H1 (cell line): ENCODE data around the gene RAB3C. TPM values are rescaled to one million over a fixed set of nuclear protein-coding genes. Genes with fewer than 3 reads are reported as not detected.
"Not testable (repeated sequence)": the region's sequence is repeated elsewhere in the genome, so short reads cannot be mapped to it uniquely, and the experiment has no call there.

ENCODE experiments used
- CTCF ChIA-PET: fragments of 300-600 bp; sonication (Branson Sonifier 250); formaldehyde crosslinking; loops from one replicate; lab custom pipeline; 2021; ENCODE audit not compliant: partially characterized antibody; lab: Charles Lee
- POLR2A ChIA-PET: fragments of 300-600 bp; sonication (Branson Sonifier 250); formaldehyde crosslinking; loops from one replicate; lab custom pipeline; 2021; ENCODE audit warnings: inconsistent platforms; ENCODE audit not compliant: partially characterized antibody; lab: Charles Lee
- DNase-seq, 2 experiments: peaks; one replicate each; pipeline versions ENCODE4 v3.0.0 to v3.0.0-alpha.2; 2010 to 2022; ENCODE audit warnings: low spot score in 2 of 2, low read depth in 1 of 2, mixed read lengths in 1 of 2
- FAIRE-seq: peaks from 2 replicates; lab custom pipeline; 2011; peaks lifted over from hg19 to GRCh38; lab: Jason Lieb, UNC
- H2AFZ ChIP-seq: 2 replicates; pipeline ENCODE4 v1.8.1; 2012; ENCODE audit warnings: low read length, inconsistent platforms
- H2AK5ac ChIP-seq: 2 replicates; pipeline ENCODE4 v1.6.1; 2013; ENCODE audit warnings: low read depth, low read length
- H2BK120ac ChIP-seq: replicated peaks from 2 replicates; pipeline ENCODE3; 2013; ENCODE audit warnings: low read depth, low read length, inconsistent platforms
- H2BK12ac ChIP-seq: 2 replicates; pipeline ENCODE4 v1.6.1; 2013; ENCODE audit warnings: low read depth, low read length
- H2BK15ac ChIP-seq: 2 replicates; pipeline ENCODE4 v1.6.1; 2013; ENCODE audit warnings: low read length
- H2BK20ac ChIP-seq: 2 replicates; pipeline ENCODE4 v1.6.1; 2013; ENCODE audit warnings: low read length
- H2BK5ac ChIP-seq: 2 replicates; pipeline ENCODE4 v1.6.1; 2013; ENCODE audit warnings: low read depth, low read length
- H3K14ac ChIP-seq: 2 replicates; pipeline ENCODE4 v1.6.1; 2013; ENCODE audit warnings: inconsistent platforms; ENCODE audit not compliant: insufficient read length
- H3K18ac ChIP-seq: 2 replicates; pipeline ENCODE4 v1.6.1; 2013; ENCODE audit warnings: low read length; ENCODE audit errors: extremely low read depth
- H3K23ac ChIP-seq: 2 replicates; pipeline ENCODE4 v1.6.1; 2013; ENCODE audit warnings: inconsistent platforms; ENCODE audit not compliant: insufficient read length
- H3K23me2 ChIP-seq: 2 replicates; pipeline ENCODE4 v1.6.1; 2013; ENCODE audit warnings: low read depth, low read length
- H3K27ac ChIP-seq: 2 replicates; pipeline ENCODE4 v1.6.1; 2011; ENCODE audit warnings: low read depth, low read length, inconsistent platforms
- H3K27me3 ChIP-seq, 4 experiments: replicated peaks in 1 of 4; 1 replicate in 1 of 4; 2 replicates in 3 of 4; pipeline versions ENCODE4 v1.6.1 to v1.8.1; 2011 to 2013; ENCODE audit warnings: low read length in 3 of 4, mild to moderate bottlenecking in 3 of 4, inconsistent platforms in 2 of 4, mixed read lengths in 2 of 4, moderate library complexity in 1 of 4; ENCODE audit not compliant: control insufficient read depth in 3 of 4, insufficient read depth in 3 of 4; ENCODE audit errors: extremely low read depth in 1 of 4
- H3K36me3 ChIP-seq, 4 experiments: 2 replicates each; pipeline versions ENCODE4 v1.6.1 to v1.8.1; 2011 to 2013; ENCODE audit warnings: mild to moderate bottlenecking in 4 of 4, low read length in 3 of 4, moderate library complexity in 2 of 4, control low read depth in 1 of 4, inconsistent platforms in 1 of 4; ENCODE audit not compliant: insufficient read depth in 4 of 4, control insufficient read depth in 2 of 4
- H3K4ac ChIP-seq: replicated peaks from 2 replicates; pipeline ENCODE3; 2013; ENCODE audit warnings: low read length, low read depth, mixed read lengths, inconsistent platforms; ENCODE audit not compliant: insufficient read length
- H3K4me1 ChIP-seq, 4 experiments: replicated peaks in 1 of 4; 1 replicate in 1 of 4; 2 replicates in 3 of 4; pipeline versions ENCODE4 v1.6.1 to v1.8.1; 2011 to 2013; ENCODE audit warnings: low read length in 3 of 4, inconsistent platforms in 2 of 4, mixed read lengths in 1 of 4; ENCODE audit not compliant: insufficient read depth in 4 of 4, control insufficient read depth in 3 of 4
- H3K4me2 ChIP-seq, 2 experiments: 2 replicates each; pipeline versions ENCODE4 v1.6.1 to v1.8.1; 2011 to 2013; ENCODE audit warnings: low read depth in 2 of 2, low read length in 2 of 2, control low read depth in 1 of 2, inconsistent platforms in 1 of 2, mild to moderate bottlenecking in 1 of 2; ENCODE audit not compliant: insufficient read depth in 1 of 2
- H3K4me3 ChIP-seq, 4 experiments: fragments of 200-600, 300-600 bp in 1 of 4; sonication (generic), shearing (Covaris generic), sonication (Bioruptor Twin) in 1 of 4; 2 replicates each; pipeline versions ENCODE4 v1.5.1 to v1.8.1; 2011 to 2016; ENCODE audit warnings: low read length in 4 of 4, low read depth in 3 of 4, control low read depth in 2 of 4, inconsistent platforms in 2 of 4, mild to moderate bottlenecking in 2 of 4, mixed read lengths in 1 of 4, moderate library complexity in 1 of 4; ENCODE audit not compliant: insufficient read depth in 2 of 4; ENCODE audit errors: extremely low read depth in 1 of 4
- H3K56ac ChIP-seq: replicated peaks from 2 replicates; pipeline ENCODE3; 2013; ENCODE audit warnings: low read depth, mild to moderate bottlenecking, mixed read lengths, low read length, inconsistent platforms; ENCODE audit not compliant: insufficient read length
- H3K79me1 ChIP-seq: 2 replicates; pipeline ENCODE4 v1.6.1; 2013; ENCODE audit warnings: low read depth, low read length, control low read depth
- H3K79me2 ChIP-seq, 2 experiments: 2 replicates each; pipeline versions ENCODE4 v1.6.1 to v1.8.1; 2012 to 2013; ENCODE audit warnings: low read length in 2 of 2, mild to moderate bottlenecking in 2 of 2, inconsistent platforms in 1 of 2; ENCODE audit not compliant: insufficient read depth in 2 of 2, control insufficient read depth in 1 of 2
- H3K9ac ChIP-seq, 4 experiments: replicated peaks in 1 of 4; 1 replicate in 1 of 4; 2 replicates in 3 of 4; pipeline versions ENCODE4 v1.6.1 to v1.8.1; 2011 to 2013; ENCODE audit warnings: low read depth in 3 of 4, low read length in 3 of 4, control low read depth in 2 of 4, mild to moderate bottlenecking in 2 of 4, moderate library complexity in 2 of 4, inconsistent platforms in 1 of 4; ENCODE audit errors: extremely low read depth in 1 of 4
- H3K9me3 ChIP-seq, 2 experiments: 2 replicates each; pipeline versions ENCODE4 v1.6.1 to v1.8.1; 2012 to 2013; ENCODE audit warnings: mild to moderate bottlenecking in 2 of 2, moderate library complexity in 2 of 2, control low read depth in 1 of 2, inconsistent platforms in 1 of 2, low read depth in 1 of 2, low read length in 1 of 2, mixed read lengths in 1 of 2; ENCODE audit not compliant: insufficient read depth in 2 of 2
- H4K20me1 ChIP-seq, 2 experiments: replicated peaks in 1 of 2; 2 replicates each; pipeline versions ENCODE3 to v1.8.1; 2011 to 2013; ENCODE audit warnings: inconsistent platforms in 2 of 2, low read length in 2 of 2, mild to moderate bottlenecking in 1 of 2; ENCODE audit not compliant: insufficient read depth in 2 of 2, control insufficient read depth in 1 of 2
- H4K5ac ChIP-seq: 2 replicates; pipeline ENCODE4 v1.6.1; 2013; ENCODE audit warnings: low read length, low read depth, mixed read lengths, inconsistent platforms; ENCODE audit not compliant: insufficient read length
- H4K8ac ChIP-seq: 2 replicates; pipeline ENCODE4 v1.8.0; 2013; ENCODE audit warnings: mild to moderate bottlenecking, moderate library complexity, low read length, inconsistent platforms; ENCODE audit not compliant: insufficient read depth; ENCODE audit errors: extremely low read depth
- H4K91ac ChIP-seq: replicated peaks from 2 replicates; pipeline ENCODE3; 2013; ENCODE audit warnings: low read length, mixed read lengths, inconsistent platforms; ENCODE audit not compliant: insufficient read length
- WGBS, 2 experiments: shearing (Covaris generic) in 1 of 2; methylation state at CpG; one replicate each; pipeline versions ENCODE4 v1.1.6 to v1.1.7; 2013 to 2015; ENCODE audit warnings: low lambda C conversion rate in 2 of 2, mixed read lengths in 2 of 2, inconsistent platforms in 1 of 2, low coverage in 1 of 2, missing lambda C conversion rate in 1 of 2; ENCODE audit not compliant: insufficient replicate concordance in 2 of 2, insufficient coverage in 1 of 2, insufficient read length in 1 of 2; ENCODE audit errors: extremely low coverage in 1 of 2, missing lambda C conversion rate in 1 of 2; 5-methylcytosine and 5-hydroxymethylcytosine counted together
- polyA plus RNA-seq, 7 experiments: library from polyadenylated mRNA; depleted of rRNA in 3 of 7; stranded (reverse) in 5 of 7; unstranded in 2 of 7; fragments of >200 nt in 5 of 7; fragments of 200-250 nt in 2 of 7; gene quantifications; 1 replicate in 5 of 7; 2 replicates in 1 of 7; 4 replicates in 1 of 7; pipeline versions ENCODE4 v1.2.1 to v1.2.3, GENCODE V29; 2011 to 2013; ENCODE audit warnings: missing spikeins in 2 of 7, mixed read lengths in 2 of 7
- total RNA-seq: library from RNA; stranded (reverse); fragmentation: NEBNext Ultra II Directional; extraction: Animal tissue kit (Norgen Biotek cat#: 25700); gene quantifications from 2 replicates; pipeline ENCODE4 v1.2.1, GENCODE V29; 2021

Gene RAB3C
- total and polyA plus RNA-seq, 2 of the 8 experiments (the other 6 are each of a cell fraction or from before 2014, with no cell fraction given) = 14.7 to 18.3 TPM

GRCh38 chr5:58541935-58542334, 40.9 kb upstream of the RAB3C start:
- CTCF ChIA-PET = interaction anchor here (0.6 to 1.9 kb wide), 2 partner anchors 43 to 308 kb away, joined by 3 to 8 read pairs; no protein-coding TSS in a partner anchor

More at GRCh38 chr5:58541935-58542334, 40.9 kb upstream of the RAB3C start:
- H3K36me3 ChIP-seq, H3K4me1 ChIP-seq, H2AK5ac ChIP-seq, H3K9me3 ChIP-seq, H2AFZ ChIP-seq, H2BK120ac ChIP-seq, H3K4me2 ChIP-seq, H3K9ac ChIP-seq, H3K23me2 ChIP-seq, H3K4ac ChIP-seq, H3K79me2 ChIP-seq, H2BK15ac ChIP-seq, H3K4me3 ChIP-seq, H3K23ac ChIP-seq, H3K27me3 ChIP-seq, POLR2A ChIA-PET, DNase-seq, H4K5ac ChIP-seq, H3K79me1 ChIP-seq, H4K8ac ChIP-seq, H3K14ac ChIP-seq, H2BK20ac ChIP-seq, H4K91ac ChIP-seq, H3K18ac ChIP-seq, FAIRE-seq, H2BK12ac ChIP-seq, H4K20me1 ChIP-seq, H2BK5ac ChIP-seq, H3K56ac ChIP-seq, H3K27ac ChIP-seq: not testable (repeated sequence)
- 90% methylated on average over 8 of the region's 9 CpGs; no CpG with 5 or more reads in 1 of the 2 experiments for WGBS, 2 experiments
